Naive thymus-derived CD4-positive, alpha-beta T cell (primary cell): Measurements from ENCODE around the gene DYNLT2B. TPM values are rescaled to one million over a fixed set of nuclear protein-coding genes. Genes with fewer than 3 reads are reported as not detected.
"Not testable (repeated sequence)": the region's sequence is repeated elsewhere in the genome, so short reads cannot be mapped to it uniquely, and the experiment has no call there.

Source experiments
- ATAC-seq: fragments of 150-1000 bp; cut with Tn5 transposase; 2 replicates; pipeline ENCODE4 v1.10.0; 2021; ENCODE audit warnings: mild to moderate bottlenecking, moderate library complexity
- CTCF ChIA-PET: fragments of 350-600 bp; sonication (Branson Sonifier 250); formaldehyde crosslinking; loops from one replicate; lab custom pipeline; 2021; ENCODE audit warnings: antibody characterized with exemption; lab: Charles Lee
- POLR2A ChIA-PET: fragments of 350-600 bp; sonication (Branson Sonifier 250); formaldehyde crosslinking; loops from one replicate; lab custom pipeline; 2021; ENCODE audit warnings: antibody characterized with exemption, inconsistent platforms; lab: Charles Lee
- DNase-seq, 9 donors: peaks; one replicate each; pipeline versions ENCODE4 v3.0.0 to v3.0.0-alpha.2; 2020 to 2022; ENCODE audit warnings: mixed read lengths in 1 of 9
- H3K27ac ChIP-seq: one replicate; pipeline ENCODE4 v1.7.0; 2013; ENCODE audit warnings: mild to moderate bottlenecking, low read depth, low read length, moderate library complexity
- H3K27me3 ChIP-seq, 2 donors: one replicate each; pipeline ENCODE4 v1.7.0; 2013; ENCODE audit warnings: low read length in 2 of 2, mild to moderate bottlenecking in 2 of 2, moderate library complexity in 2 of 2; ENCODE audit not compliant: control insufficient read depth in 2 of 2, insufficient read depth in 2 of 2
- H3K36me3 ChIP-seq, 3 experiments: 1 replicate in 2 of 3; 2 replicates in 1 of 3; pipeline ENCODE4 v1.7.0; 2013; ENCODE audit warnings: low read length in 3 of 3, mild to moderate bottlenecking in 3 of 3, moderate library complexity in 1 of 3; ENCODE audit not compliant: insufficient read depth in 3 of 3, control insufficient read depth in 2 of 3
- H3K4me1 ChIP-seq, 2 donors: one replicate each; pipeline ENCODE4 v1.7.0; 2013; ENCODE audit warnings: low read length in 2 of 2, mild to moderate bottlenecking in 2 of 2, moderate library complexity in 1 of 2; ENCODE audit not compliant: control insufficient read depth in 2 of 2, insufficient read depth in 2 of 2
- H3K4me3 ChIP-seq: 2 replicates; pipeline ENCODE4 v1.7.0; 2013; ENCODE audit warnings: mild to moderate bottlenecking, low read length
- H3K9me3 ChIP-seq, 3 experiments: 1 replicate in 2 of 3; 2 replicates in 1 of 3; pipeline ENCODE4 v1.7.0; 2013; ENCODE audit warnings: low read length in 3 of 3; ENCODE audit not compliant: control insufficient read depth in 2 of 3
- H3K27ac Mint-ChIP-seq, 9 donors: one replicate each; pipeline ENCODE4 v1.8.0; 2020 to 2022; ENCODE audit warnings: mixed read lengths in 9 of 9, mild to moderate bottlenecking in 8 of 9, moderate library complexity in 5 of 9, inconsistent platforms in 2 of 9
- H3K27me3 Mint-ChIP-seq, 5 donors: one replicate each; pipeline ENCODE4 v1.8.0; 2021 to 2022; ENCODE audit warnings: mixed read lengths in 5 of 5, mild to moderate bottlenecking in 1 of 5
- H3K36me3 Mint-ChIP-seq, 5 donors: one replicate each; pipeline ENCODE4 v1.8.0; 2020 to 2022; ENCODE audit warnings: mixed read lengths in 5 of 5, mild to moderate bottlenecking in 3 of 5, inconsistent platforms in 1 of 5
- H3K4me1 Mint-ChIP-seq, 7 donors: one replicate each; pipeline ENCODE4 v1.8.0; 2020 to 2022; ENCODE audit warnings: mixed read lengths in 7 of 7, mild to moderate bottlenecking in 3 of 7, inconsistent platforms in 1 of 7
- H3K4me3 Mint-ChIP-seq, 10 donors: one replicate each; pipeline ENCODE4 v1.8.0; 2020 to 2022; ENCODE audit warnings: mild to moderate bottlenecking in 10 of 10, mixed read lengths in 10 of 10, moderate library complexity in 6 of 10, inconsistent platforms in 2 of 10
- H3K9me3 Mint-ChIP-seq, 11 donors: one replicate each; pipeline ENCODE4 v1.8.0; 2020 to 2022; ENCODE audit warnings: mixed read lengths in 11 of 11, mild to moderate bottlenecking in 4 of 11, inconsistent platforms in 1 of 11, moderate library complexity in 1 of 11
- intact Hi-C, 2 donors: fragments of 100-400 bp; cut with micrococcal nuclease; formaldehyde crosslinking; loops; one replicate each; pipeline ENCODE4 v1.15.1; 2023
- polyA plus RNA-seq, 2 donors: library from polyadenylated mRNA; unstranded; fragments of 300-500 nt; fragmentation: Illumina TruSeq; gene quantifications; one replicate each; pipeline ENCODE4 v1.2.3, GENCODE V29; 2021
- total RNA-seq, 6 experiments: library from RNA in 5 of 6; stranded (reverse) in 5 of 6; gene quantifications; 1 replicate in 5 of 6; 2 replicates in 1 of 6; pipeline ENCODE4 v1.2.3 and lab custom pipeline; 2021 to 2026

DYNLT2B gene
- total and polyA plus RNA-seq, 7 experiments from 2014 or later = 3.3 to 20.8 (median 5.1) TPM

- Mint-ChIP-seq H3K4me3 (no peak overlapping the region), H3K36me3 (peaks cover 0 to 24% (median 4%) of the 10 kb centered on the region in 5 donors), H3K4me1 (peaks cover 0 to 13% (median 2%) of the 10 kb centered on the region in 7 donors), H3K27ac (peak overlapping the region in 1 of 9 donors; percentile 45), H3K27me3 (no peaks in the 10 kb centered on the region), H3K9me3 (peaks cover 0 to 5% (median 0%) of the 10 kb centered on the region in 11 donors)
- DNase-seq = no peak
- Histone ChIP-seq H3K4me1 (no peaks in the 10 kb centered on the region), H3K27me3 (no peaks in the 10 kb centered on the region), H3K4me3 (no peak overlapping the region), H3K36me3 (peaks cover 0 to 27% (median 14%) of the 10 kb centered on the region in 3 experiments), H3K27ac (no peak overlapping the region), H3K9me3 (no peaks in the 10 kb centered on the region)
- no peak for ATAC-seq
- ChIA-PET POLR2A (interaction anchor here (0.6 kb wide), 1 partner anchor 118 kb away, joined by 6 read pairs; no protein-coding TSS in a partner anchor), CTCF (interaction anchor here (0.6 to 1.1 kb wide), 5 partner anchors 11 to 260 kb away, joined by 3 to 5 read pairs (median 3); no protein-coding TSS in a partner anchor)
- intact Hi-C loops = loop anchor here (5.0 to 10.0 kb wide), 4 partner anchors 113 to 248 kb away; partner anchors contain the start of genes RNF168 (in 1 of the 2) and UBXN7 (in 1 of the 2)
These were observed 63.4 kb downstream of the DYNLT2B start for GRCh38 chr3:196254376-196255283.

- H3K27me3 ChIP-seq = no peaks in the 10 kb centered on the region
- H3K9me3 Mint-ChIP-seq = peaks cover 0 to 5% (median 0%) of the 10 kb centered on the region in 11 donors
- H3K9me3 ChIP-seq = no peaks in the 10 kb centered on the region
- no peak for DNase-seq
- peaks cover 0 to 33% (median 4%) of the 10 kb centered on the region in 5 donors for H3K36me3 Mint-ChIP-seq
- peaks cover 0 to 8% (median 2%) of the 10 kb centered on the region in 7 donors for H3K4me1 Mint-ChIP-seq
- no peaks in the 10 kb centered on the region for H3K27me3 Mint-ChIP-seq
- no peak overlapping the region for H3K27ac Mint-ChIP-seq
- H3K36me3 ChIP-seq = peaks cover 5 to 30% (median 12%) of the 10 kb centered on the region in 3 experiments
- intact Hi-C loops = loop anchor here (5.0 to 10.0 kb wide), 4 partner anchors 115 to 250 kb away; partner anchors contain the start of genes RNF168 (in 1 of the 2) and UBXN7 (in 1 of the 2)
- ChIA-PET POLR2A (no interaction called here), CTCF (interaction anchor here (0.6 to 1.1 kb wide), 3 partner anchors 102 to 234 kb away, joined by 4 to 5 read pairs (median 4); no protein-coding TSS in a partner anchor)
- no peaks in the 10 kb centered on the region for H3K4me1 ChIP-seq
- H3K4me3 Mint-ChIP-seq = no peak overlapping the region
- no peak for ATAC-seq
- H3K27ac ChIP-seq = no peak overlapping the region
- H3K4me3 ChIP-seq = no peak overlapping the region
These were observed 66.1 kb downstream of the DYNLT2B start for GRCh38 chr3:196251918-196252317.

DNA sequence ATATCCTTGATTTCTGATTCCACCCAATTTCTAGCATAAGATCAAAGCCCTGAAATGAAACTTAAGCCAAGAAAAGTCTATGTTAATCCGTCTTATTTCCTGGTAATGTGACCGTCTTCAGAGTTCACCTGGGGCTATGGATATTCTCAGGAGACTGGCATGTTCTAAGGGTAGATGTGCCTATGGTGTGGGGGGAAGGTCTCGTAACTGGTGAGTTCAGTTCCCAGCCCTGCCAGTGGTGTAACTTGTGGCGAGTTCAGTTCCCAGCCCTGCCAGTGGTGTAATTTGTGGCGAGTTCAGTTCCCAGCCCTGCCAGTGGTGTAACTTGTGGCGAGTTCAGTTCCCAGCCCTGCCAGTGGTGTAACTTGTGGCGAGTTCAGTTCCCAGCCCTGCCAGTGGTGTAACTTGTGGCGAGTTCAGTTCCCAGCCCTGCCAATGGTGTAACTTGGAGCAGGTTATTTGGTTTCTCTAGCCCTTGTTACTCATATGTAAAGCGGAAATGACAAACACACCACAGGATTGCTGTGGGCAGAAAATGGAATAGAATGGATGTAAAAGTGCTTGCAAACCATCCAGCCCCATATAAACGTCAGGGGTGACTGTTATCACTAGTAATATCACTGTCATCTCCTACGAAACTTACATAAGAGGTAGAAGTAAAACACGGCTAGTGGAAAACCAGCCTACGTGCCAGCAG, 71.3 kb downstream of the DYNLT2B start:
- DNase-seq (no peak), ATAC-seq (peak; percentile 58)
- Histone ChIP-seq H3K4me3 (no peak overlapping the region), H3K27ac (no peak overlapping the region), H3K27me3 (no peaks in the 10 kb centered on the region), H3K4me1 (no peaks in the 10 kb centered on the region), H3K9me3 (no peaks in the 10 kb centered on the region), H3K36me3 (peaks cover 7 to 34% (median 14%) of the 10 kb centered on the region in 3 experiments)
- no peak overlapping the region for H3K4me3 Mint-ChIP-seq
- peaks cover 0 to 5% (median 0%) of the 10 kb centered on the region in 11 donors for H3K9me3 Mint-ChIP-seq
- ChIA-PET CTCF (no interaction called here), POLR2A (no interaction called here)
- no peak overlapping the region for H3K27ac Mint-ChIP-seq
- H3K36me3 Mint-ChIP-seq = peaks cover 0 to 47% (median 20%) of the 10 kb centered on the region in 5 donors
- intact Hi-C loops = no loop called here
- H3K27me3 Mint-ChIP-seq = no peaks in the 10 kb centered on the region
- H3K4me1 Mint-ChIP-seq = peaks cover 0 to 7% (median 0%) of the 10 kb centered on the region in 7 donors

DNA sequence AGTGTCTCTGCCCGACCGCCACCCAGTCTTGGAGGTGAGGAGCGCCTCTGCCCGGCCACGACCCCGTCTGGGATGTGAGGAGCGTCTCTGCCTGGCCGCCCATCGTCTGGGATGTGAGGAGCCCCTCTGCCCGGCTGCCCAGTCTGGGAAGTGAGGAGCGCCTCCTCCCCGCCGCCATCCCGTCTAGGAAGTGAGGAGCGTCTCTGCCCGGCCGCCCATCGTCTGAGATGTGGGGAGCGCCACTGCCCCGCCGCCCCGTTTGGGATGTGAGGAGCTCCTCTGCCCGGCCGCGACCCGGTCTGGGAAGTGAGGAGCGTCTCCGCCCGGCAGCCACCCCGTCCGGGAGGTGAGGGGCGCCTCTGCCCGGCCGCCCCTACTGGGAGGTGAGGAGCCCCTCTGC, 73.9 kb downstream of the DYNLT2B start:
- H3K4me3 ChIP-seq, H3K27me3 Mint-ChIP-seq, H3K9me3 ChIP-seq, H3K9me3 Mint-ChIP-seq, H3K4me3 Mint-ChIP-seq, H3K27me3 ChIP-seq, POLR2A ChIA-PET, H3K4me1 Mint-ChIP-seq, CTCF ChIA-PET, H3K27ac Mint-ChIP-seq, DNase-seq, intact Hi-C loops, H3K4me1 ChIP-seq, H3K27ac ChIP-seq, ATAC-seq: not testable (repeated sequence)
- H3K36me3 Mint-ChIP-seq = peaks cover 0 to 38% (median 25%) of the 10 kb centered on the region in 5 donors
- peaks cover 12 to 47% (median 16%) of the 10 kb centered on the region in 3 experiments for H3K36me3 ChIP-seq

GRCh38 chr3:196241704-196242103, 76.3 kb downstream of the DYNLT2B start:
- ATAC-seq (no peak), DNase-seq (no peak)
- ChIA-PET CTCF (no interaction called here), POLR2A (no interaction called here)
- Histone ChIP-seq H3K4me3 (no peak overlapping the region), H3K4me1 (no peaks in the 10 kb centered on the region), H3K36me3 (peaks cover 5 to 58% (median 9%) of the 10 kb centered on the region in 3 experiments), H3K27me3 (no peaks in the 10 kb centered on the region), H3K9me3 (no peaks in the 10 kb centered on the region), H3K27ac (no peak overlapping the region)
- Mint-ChIP-seq H3K4me1 (peaks cover 0 to 6% (median 0%) of the 10 kb centered on the region in 7 donors), H3K9me3 (no peaks in the 10 kb centered on the region), H3K4me3 (no peak overlapping the region), H3K27ac (no peak overlapping the region), H3K36me3 (peaks cover 0 to 49% (median 25%) of the 10 kb centered on the region in 5 donors), H3K27me3 (no peaks in the 10 kb centered on the region)
- intact Hi-C loops = no loop called here
